Testis (tissue), 3 donors: Measurements from ENCODE around the gene GPR108. TPM values are rescaled to one million over a fixed set of nuclear protein-coding genes. Genes with fewer than 3 reads are reported as not detected.

ENCODE experiments used
- DNase-seq: peaks from one replicate; pipeline ENCODE4 v3.0.0-alpha.2; 2019
- H3K27ac ChIP-seq, 2 donors: fragments of 200-600 bp; sonication (generic); one replicate each; pipeline ENCODE4 v1.5.1; 2019
- H3K27me3 ChIP-seq: fragments of 200-600 bp; sonication (generic); one replicate; pipeline ENCODE4 v1.5.1; 2019
- H3K36me3 ChIP-seq: fragments of 200-600 bp; sonication (generic); one replicate; pipeline ENCODE4 v1.5.1; 2017; ENCODE audit warnings: low read depth; ENCODE audit errors: missing control alignments
- H3K4me1 ChIP-seq: fragments of 200-600 bp; sonication (generic); one replicate; pipeline ENCODE4 v1.5.1; 2019
- H3K4me3 ChIP-seq, 2 donors: fragments of 200-600 bp; sonication (generic); one replicate each; pipeline ENCODE4 v1.5.1; 2017 to 2019
- H3K9me3 ChIP-seq: fragments of 200-600 bp; sonication (generic); one replicate; pipeline ENCODE4 v1.5.1; 2017
- POLR2A ChIP-seq: fragments of 450-650 bp; IDR thresholded peaks from one replicate; pipeline ENCODE4 v1.6.1; 2017; ENCODE audit warnings: antibody characterized with exemption, mild to moderate bottlenecking, moderate library complexity
- WGBS, 2 donors: methylation state at CpG; one replicate each; pipeline ENCODE4 v1.1.5; 2018; 5-methylcytosine and 5-hydroxymethylcytosine counted together
- intact Hi-C: fragments of 100-400 bp; cut with DNase I; formaldehyde crosslinking; loops from one replicate; pipeline ENCODE4 v1.15.1; 2023; ENCODE audit warnings: low total_unique reads
- polyA plus RNA-seq: library from polyadenylated mRNA; stranded (reverse); fragments of 350-450 nt; fragmentation: Illumina TruSeq; extraction: RNeasy Lipid Tissue Mini Kit (QIAGEN cat#74804); gene quantifications from one replicate; pipeline ENCODE4 v1.2.3, GENCODE V29; 2014; ENCODE audit warnings: low read depth, low replicate concordance; ENCODE audit not compliant: insufficient read depth
- total RNA-seq, 2 donors: library from RNA; depleted of rRNA; stranded (reverse); fragments of >200 nt; gene quantifications; one replicate each; pipeline ENCODE4 v1.2.3, GENCODE V29; 2016
- TF ChIP-seq, protein P1 (sequence below), 3 experiments: fragments of 450-650 bp in 2 of 3; fragments of 200-600 bp in 1 of 3; sonication (generic) in 1 of 3; IDR thresholded peaks; one replicate each; pipeline ENCODE4 v1.5.1; 2016 to 2019; ENCODE audit warnings: antibody characterized with exemption in 3 of 3, mild to moderate bottlenecking in 2 of 3, moderate library complexity in 1 of 3

The GPR108 gene
- total and polyA plus RNA-seq, 3 donors from 2014 or later = 61.8 to 105 (median 87.1) TPM

DNA sequence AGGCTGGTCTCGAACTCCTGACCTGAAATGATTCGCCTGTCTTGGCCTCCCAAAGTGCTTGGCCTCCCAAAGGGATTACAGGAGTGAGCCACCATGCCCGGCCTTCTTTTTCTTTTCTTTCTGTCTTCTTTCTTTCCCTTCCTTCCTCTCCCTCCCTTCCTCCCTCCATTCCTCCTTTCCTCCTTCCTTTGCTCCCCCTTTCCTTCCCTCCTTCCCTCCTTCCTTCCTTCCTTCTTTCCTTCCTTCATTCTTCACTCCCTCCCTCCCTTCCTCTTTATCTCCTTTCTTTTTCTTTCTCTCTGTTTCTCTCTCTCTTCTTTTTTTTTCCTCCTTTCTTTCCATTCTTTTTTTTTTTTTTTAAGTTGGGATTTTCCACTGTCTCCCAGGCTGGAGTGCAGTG is 29.0 kb downstream of the GPR108 start:
- intact Hi-C loops = no loop called here
- no peak overlapping the region for H3K27ac ChIP-seq
- no peaks in the 10 kb centered on the region for H3K27me3 ChIP-seq
- WGBS, 2 donors = 85 to 94% methylated on average over 3 of the region's 3 CpGs
- DNase-seq = no peak
- no peaks in the 10 kb centered on the region for H3K36me3 ChIP-seq
- H3K4me1 ChIP-seq = no peaks in the 10 kb centered on the region
- no peak overlapping the region for H3K4me3 ChIP-seq
- H3K9me3 ChIP-seq = no peaks in the 10 kb centered on the region
- TF ChIP-seq, protein P1, sequence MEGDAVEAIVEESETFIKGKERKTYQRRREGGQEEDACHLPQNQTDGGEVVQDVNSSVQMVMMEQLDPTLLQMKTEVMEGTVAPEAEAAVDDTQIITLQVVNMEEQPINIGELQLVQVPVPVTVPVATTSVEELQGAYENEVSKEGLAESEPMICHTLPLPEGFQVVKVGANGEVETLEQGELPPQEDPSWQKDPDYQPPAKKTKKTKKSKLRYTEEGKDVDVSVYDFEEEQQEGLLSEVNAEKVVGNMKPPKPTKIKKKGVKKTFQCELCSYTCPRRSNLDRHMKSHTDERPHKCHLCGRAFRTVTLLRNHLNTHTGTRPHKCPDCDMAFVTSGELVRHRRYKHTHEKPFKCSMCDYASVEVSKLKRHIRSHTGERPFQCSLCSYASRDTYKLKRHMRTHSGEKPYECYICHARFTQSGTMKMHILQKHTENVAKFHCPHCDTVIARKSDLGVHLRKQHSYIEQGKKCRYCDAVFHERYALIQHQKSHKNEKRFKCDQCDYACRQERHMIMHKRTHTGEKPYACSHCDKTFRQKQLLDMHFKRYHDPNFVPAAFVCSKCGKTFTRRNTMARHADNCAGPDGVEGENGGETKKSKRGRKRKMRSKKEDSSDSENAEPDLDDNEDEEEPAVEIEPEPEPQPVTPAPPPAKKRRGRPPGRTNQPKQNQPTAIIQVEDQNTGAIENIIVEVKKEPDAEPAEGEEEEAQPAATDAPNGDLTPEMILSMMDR (IDR thresholded peaks at IDR 0.05) = no peak
- TF ChIP-seq POLR2A = no peak

DNA sequence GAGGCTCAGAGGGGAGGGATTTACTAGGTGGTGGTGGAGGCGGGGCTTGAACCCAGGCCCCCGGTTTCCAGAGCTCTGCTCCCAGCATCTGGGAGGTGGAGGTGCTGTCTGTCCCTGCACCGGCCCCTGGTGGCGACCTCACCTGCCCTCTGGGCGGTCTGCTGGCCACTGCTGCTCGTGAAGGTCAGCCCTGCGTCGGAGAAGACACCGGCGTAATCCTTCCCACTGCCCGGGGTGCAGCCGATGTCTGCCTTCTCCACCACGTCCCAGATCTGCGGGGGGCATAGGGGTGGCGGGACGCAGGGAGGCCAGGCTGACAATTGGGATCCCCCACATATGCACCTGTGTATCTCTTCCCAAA is 29.7 kb downstream of the GPR108 start:
- H3K4me3 ChIP-seq = no peak overlapping the region
- H3K27me3 ChIP-seq = no peaks in the 10 kb centered on the region
- intact Hi-C loops = no loop called here
- H3K27ac ChIP-seq = no peak overlapping the region
- no peaks in the 10 kb centered on the region for H3K36me3 ChIP-seq
- WGBS, 2 donors = 49 to 67% methylated on average over 5 to 16 of the region's 16 CpGs
- TF ChIP-seq POLR2A = no peak
- TF ChIP-seq, protein P1 (IDR thresholded peaks at IDR 0.05) = no peak
- DNase-seq = no peak
- H3K4me1 ChIP-seq = no peaks in the 10 kb centered on the region
- no peaks in the 10 kb centered on the region for H3K9me3 ChIP-seq

DNA sequence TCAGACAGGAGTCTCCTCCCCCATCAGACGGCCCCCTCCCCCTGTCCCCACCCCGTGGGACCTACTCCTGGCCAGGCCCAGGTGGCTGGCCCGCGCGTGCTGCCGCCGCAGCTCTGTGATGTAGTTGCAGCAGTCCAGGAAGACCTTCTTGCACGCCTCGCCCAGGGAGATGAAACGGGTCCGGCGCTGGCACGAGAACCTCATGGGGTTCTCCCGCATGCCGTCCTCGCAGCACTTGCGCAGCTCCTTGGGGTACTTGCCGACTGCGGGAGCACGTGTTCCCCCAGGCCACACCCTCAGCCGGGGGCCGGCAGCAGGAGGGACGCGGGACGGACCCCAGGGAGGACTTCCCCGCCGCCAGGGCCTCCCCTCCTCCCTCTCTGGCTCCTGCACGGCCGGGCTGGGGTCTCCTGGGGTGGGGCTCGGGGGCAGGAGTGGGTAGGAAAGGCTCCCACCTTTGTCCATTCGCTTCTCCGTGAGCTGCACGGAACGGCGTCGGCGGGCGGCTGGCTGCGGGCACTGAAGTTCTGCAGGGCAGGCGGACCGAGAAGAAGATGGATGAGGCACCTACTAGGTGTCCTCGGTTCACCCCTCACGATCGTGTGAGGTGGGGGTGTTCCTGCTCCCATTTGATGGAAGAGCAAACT is 30.2 kb downstream of the GPR108 start:
- WGBS, 2 donors = 62 to 69% methylated on average over 14 to 27 of the region's 44 CpGs
- no peak for DNase-seq
- Histone ChIP-seq H3K27ac (no peak overlapping the region), H3K27me3 (no peaks in the 10 kb centered on the region), H3K9me3 (no peaks in the 10 kb centered on the region), H3K4me3 (peak overlapping the region in 1 of 2 donors; percentile 21), H3K4me1 (no peaks in the 10 kb centered on the region), H3K36me3 (no peaks in the 10 kb centered on the region)
- TF ChIP-seq, protein P1 (IDR thresholded peaks at IDR 0.05) = no peak
- TF ChIP-seq POLR2A = no peak
- intact Hi-C loops = no loop called here

DNA sequence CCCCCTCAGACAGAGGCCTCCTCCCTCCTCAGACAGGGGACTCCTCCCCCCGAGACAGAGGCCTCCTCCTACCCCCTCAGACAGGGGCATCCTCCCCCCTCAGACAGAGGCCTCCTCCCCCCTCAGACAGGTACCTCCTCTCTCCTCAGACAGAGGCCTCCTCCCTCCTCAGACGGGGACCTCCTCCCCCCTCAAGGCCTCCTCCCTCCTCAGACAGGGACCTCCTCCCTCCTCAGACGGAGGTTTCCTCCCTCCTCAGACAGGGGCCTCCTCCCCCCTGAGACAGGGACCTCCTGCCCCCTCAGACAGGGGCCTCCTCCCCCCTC is 30.8 kb downstream of the GPR108 start:
- intact Hi-C loops = no loop called here
- TF ChIP-seq, protein P1 (IDR thresholded peaks at IDR 0.05) = no peak
- TF ChIP-seq POLR2A = no peak
- Histone ChIP-seq H3K36me3 (no peaks in the 10 kb centered on the region), H3K27ac (no peak overlapping the region), H3K4me1 (no peaks in the 10 kb centered on the region), H3K4me3 (no peak overlapping the region), H3K9me3 (no peaks in the 10 kb centered on the region), H3K27me3 (no peaks in the 10 kb centered on the region)
- DNase-seq = no peak
- WGBS, 2 donors = 41% methylated on average over 3 of the region's 3 CpGs

DNA sequence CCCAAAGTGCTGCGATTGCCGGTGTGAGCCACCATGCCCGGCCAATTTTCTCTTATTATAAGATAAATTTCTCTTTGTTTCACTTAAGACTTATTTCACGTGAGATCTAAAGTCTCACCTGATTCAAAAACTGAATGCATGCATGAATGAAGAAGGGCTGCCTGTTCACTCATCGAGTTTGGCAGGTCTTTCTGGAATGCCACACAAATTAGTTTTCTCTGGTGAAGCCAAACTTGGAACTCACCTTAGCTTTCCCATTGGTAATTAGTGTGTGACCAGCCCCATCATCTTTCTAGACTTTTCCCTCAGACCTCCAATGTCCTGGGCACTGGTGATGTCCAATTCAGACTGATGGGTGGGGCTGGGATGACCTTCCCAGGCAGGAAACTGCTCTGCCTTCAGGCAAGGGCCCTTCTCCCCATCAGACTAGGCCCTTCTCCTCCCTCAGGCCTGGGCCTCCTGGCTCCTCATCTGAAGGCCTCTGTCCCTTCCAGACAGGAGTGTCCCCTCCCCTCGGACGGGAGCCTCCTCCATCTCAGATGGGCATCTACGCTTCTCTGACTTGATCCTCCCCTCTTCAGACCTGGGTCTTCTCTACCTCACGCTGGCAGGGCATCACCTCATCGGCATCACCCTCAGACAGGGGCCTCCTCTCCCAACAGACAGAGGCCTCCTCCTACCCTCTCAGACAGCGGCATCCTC is 31.3 kb downstream of the GPR108 start:
- 78 to 80% methylated on average over 11 of the region's 11 CpGs for WGBS, 2 donors
- no peaks in the 10 kb centered on the region for H3K4me1 ChIP-seq
- intact Hi-C loops = no loop called here
- no peaks in the 10 kb centered on the region for H3K36me3 ChIP-seq
- DNase-seq = no peak
- no peak for TF ChIP-seq POLR2A
- TF ChIP-seq, protein P1 (IDR thresholded peaks at IDR 0.05) = no peak
- no peak overlapping the region for H3K4me3 ChIP-seq
- H3K9me3 ChIP-seq = no peaks in the 10 kb centered on the region
- H3K27ac ChIP-seq = no peak overlapping the region
- H3K27me3 ChIP-seq = no peaks in the 10 kb centered on the region
